Right forelimb (tissue), 1 donor: ENCODE results near the gene PRIM1.

Experiments
- DNase-seq: peaks from one replicate; pipeline ENCODE4 v3.0.0-alpha.2; 2018

The PRIM1 gene

DNA sequence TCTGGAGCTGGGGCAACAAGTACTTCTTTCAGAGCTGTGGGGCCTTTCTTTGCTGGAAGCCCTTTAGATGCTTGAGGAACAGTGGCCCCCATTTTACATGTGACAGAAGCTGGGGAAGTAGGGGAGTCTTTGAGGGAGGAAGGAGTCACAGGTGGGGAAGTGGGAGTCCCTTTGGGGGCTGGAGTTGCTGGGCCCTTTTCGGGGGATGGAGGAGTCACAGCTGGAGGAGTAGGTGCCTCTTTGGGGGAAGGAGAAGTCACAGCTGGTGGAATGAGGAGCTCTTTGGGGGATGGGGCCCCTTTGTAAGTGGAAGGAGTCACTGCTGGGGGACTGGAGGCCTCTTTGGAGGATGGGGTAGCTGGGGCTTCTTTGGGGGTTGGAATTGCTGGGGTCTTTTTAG is 35.7 kb downstream of the PRIM1 start:
- DNase-seq, result no peak

- no peak for DNase-seq
Measured at GRCh38 chr12:56715798-56716197, 36.3 kb downstream of the PRIM1 start.

DNA sequence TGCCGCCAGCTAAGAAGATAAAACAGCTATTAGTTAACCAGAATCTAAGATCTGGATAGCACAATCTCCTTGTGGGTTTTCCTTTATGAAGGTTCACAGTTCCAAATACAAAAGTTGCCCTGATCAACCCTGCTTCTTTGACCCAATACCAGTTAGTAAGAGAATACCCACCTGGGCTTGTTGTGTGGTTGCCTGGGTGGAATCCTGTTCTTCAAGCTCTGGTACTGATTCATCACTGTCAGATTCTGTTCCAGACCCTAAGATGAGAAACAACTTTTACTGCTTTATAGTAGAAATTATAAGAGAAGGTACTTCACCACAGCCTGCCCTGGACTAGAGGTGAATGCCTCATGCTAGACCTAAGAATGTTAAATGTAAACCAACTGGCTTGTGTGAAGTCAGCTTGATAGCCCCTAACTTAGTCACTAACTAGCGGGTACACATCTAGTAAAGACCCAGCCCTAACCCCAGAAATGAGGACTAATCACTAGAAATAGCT is 37.6 kb downstream of the PRIM1 start:
- DNase-seq, result no peak

DNA sequence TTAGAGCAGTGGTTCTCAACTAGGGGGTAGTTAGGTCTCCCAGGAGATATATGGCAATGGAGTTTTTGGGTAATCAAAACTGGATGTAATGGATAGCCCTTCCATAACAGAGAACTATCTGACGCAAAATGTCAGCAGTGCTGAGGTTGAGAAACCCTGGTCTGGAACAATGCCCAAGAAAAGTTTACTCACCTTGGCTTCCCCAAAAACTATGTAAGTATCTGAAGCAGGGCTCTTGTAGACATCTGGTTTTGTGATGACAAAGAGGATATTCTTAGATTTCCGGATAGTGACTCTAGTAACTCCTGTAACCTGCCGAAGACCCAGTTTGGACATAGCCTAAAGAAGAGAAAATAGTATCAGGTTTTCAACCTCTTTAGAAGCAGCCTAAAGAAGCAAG is 38.8 kb downstream of the PRIM1 start:
- DNase-seq, result no peak

DNA sequence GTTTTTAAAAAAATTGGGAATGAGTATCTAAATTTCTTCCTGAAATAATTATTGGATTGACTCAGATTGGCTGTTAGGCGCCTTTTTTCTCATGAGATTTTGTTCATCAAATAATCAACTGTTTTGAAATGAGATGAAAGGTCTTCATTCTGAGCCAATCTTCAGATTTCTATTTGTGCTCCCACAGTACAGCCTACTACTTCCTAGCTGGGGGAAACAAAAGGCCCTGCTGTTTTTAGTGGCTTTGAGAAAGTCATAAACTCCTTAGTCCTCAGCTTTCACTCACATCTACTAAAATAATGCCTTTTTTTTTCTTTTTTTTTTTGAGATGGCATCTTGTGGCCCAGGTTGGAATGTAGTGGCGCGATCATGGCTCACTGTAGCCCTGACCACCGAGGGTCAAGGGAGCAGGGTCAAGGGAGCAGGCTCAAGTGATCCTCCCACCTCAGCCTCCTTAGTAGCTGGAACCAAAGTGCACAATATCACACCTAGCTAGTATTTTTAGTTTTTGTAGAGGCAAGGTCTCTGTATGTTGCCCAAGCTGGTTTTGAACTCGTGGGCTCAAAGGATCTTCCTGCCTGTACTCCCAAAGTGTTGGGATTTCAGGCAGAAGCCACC is 42.3 kb downstream of the PRIM1 start:
- no peak for DNase-seq

- DNase-seq, result peak; percentile 6
Measured at GRCh38 chr12:56704522-56704921, 47.6 kb downstream of the PRIM1 start.

DNA sequence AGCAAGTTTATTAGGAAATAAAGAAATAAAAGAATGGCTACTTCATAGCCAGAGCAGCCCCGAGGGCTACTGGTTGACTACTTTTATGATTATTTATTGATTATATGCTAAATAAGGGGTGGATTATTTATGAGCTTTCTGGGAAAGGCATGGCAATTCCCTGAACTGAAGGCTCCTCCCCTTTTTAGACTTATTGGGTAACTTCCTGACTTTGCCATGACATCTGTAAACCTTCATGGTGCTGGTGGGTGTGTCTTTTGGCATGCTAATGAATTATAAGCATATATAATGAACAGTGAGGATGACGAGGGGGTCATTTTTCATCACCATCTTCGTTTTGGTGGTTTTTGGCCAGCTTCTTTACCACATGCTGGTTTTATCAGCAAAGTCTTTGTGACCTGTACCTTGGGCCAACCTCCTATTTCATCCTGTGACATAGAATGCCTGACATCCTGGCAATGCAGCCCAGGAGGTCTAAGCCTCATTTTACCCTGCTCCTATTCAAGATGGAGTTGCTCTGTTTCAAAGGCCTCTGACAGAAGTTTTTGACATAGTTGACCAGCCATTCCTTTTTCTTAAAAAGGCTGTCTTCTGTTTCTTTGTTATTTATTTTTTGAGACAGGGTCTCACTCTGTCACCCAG is 53.0 kb downstream of the PRIM1 start:
- no peak for DNase-seq

DNA sequence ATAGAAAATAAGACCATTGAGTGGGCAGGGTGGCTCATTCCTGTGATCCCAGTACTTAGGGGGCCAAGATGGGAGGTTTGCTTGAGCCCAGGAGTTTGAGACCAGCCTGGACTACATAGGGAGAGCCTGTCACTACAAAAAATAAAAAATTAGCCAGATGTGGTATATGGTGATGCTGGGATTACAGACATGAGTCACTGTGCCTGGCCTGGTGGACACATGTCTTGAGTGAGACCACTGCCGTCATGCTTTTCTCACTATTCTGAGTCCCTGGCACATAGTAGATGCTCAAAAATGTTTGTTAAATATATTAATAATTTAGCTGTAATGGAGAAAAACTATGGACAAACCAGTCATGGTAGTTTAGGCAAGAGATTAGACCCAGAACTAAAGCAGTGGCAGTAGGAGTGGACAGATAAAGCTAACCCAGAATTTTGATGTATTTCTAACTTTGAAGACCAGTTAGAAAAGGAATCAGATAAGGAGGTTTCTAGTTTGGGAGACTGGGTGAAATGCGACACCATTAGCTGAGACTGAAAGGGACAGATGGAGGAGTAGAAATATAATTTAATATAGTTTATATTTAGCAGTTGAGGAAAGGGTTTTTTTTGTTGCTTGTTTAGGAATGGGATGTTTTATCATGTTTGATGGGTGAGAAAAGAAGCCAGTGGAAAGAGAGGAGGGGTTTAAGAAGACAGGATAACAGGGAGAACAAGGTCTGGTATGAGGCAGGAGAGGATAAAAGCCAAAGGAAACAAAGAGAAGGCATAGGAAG is 56.6 kb downstream of the PRIM1 start:
- DNase-seq, result no peak

GRCh38 chr12:56694161-56694560 is 58.0 kb downstream of the PRIM1 start:
- DNase-seq, result no peak

DNA sequence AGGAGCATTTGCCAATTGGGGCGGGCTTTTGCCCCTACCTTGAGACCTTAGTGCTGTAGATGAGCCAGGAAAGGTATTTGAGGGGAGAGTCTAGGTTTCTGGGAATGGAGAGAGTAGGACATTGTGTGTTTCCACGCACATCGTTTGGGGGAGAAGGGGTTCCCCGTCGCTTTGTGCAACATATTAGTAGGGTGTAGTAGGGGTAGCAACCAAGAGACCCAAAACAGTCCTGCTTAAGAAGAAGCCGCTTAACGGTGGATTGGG is 63.3 kb downstream of the PRIM1 start:
- DNase-seq, result no peak

DNA sequence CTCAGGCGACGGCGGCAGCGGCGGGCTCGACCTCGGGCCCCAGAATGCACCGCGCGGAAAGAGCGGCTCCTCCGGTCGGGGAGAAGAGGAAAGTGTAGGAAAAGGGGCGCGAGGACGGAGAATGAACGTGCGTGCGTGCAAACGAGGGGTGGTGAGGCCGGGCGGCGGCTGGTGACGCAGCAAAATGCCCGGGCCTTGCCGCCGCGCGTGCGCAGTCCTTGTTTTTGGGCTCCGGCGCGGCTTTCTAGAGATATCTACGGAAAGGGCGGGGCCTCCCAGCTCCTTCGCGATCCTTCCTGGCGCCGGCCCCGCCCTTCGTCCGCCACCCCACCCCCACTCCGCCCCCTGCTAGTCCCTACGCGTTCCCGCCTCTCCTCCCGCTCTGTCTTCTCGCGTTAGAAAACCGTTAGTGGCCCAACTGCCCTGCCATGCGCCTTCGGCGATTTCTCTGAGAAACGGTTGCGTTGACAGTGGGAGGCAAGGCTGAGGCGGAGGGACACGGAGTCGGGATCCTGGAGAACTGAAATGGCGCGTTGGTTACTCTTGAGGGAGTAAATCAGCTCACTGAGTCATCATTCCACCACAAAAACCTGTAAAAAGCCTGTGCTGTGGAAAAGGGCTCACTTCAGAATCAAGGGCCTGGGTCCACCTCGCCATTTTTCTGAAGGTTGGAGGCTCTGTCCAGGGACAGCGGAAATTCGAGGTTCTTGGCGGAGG is 63.8 kb downstream of the PRIM1 start, which contains the start of gene PTGES3:
Gene PTGES3 (minus strand): TSS at position 156 of the 717 bp plus-strand sequence. CDS start 285 bp downstream, outside the sequence.
- peak; percentile 99 for DNase-seq

DNA sequence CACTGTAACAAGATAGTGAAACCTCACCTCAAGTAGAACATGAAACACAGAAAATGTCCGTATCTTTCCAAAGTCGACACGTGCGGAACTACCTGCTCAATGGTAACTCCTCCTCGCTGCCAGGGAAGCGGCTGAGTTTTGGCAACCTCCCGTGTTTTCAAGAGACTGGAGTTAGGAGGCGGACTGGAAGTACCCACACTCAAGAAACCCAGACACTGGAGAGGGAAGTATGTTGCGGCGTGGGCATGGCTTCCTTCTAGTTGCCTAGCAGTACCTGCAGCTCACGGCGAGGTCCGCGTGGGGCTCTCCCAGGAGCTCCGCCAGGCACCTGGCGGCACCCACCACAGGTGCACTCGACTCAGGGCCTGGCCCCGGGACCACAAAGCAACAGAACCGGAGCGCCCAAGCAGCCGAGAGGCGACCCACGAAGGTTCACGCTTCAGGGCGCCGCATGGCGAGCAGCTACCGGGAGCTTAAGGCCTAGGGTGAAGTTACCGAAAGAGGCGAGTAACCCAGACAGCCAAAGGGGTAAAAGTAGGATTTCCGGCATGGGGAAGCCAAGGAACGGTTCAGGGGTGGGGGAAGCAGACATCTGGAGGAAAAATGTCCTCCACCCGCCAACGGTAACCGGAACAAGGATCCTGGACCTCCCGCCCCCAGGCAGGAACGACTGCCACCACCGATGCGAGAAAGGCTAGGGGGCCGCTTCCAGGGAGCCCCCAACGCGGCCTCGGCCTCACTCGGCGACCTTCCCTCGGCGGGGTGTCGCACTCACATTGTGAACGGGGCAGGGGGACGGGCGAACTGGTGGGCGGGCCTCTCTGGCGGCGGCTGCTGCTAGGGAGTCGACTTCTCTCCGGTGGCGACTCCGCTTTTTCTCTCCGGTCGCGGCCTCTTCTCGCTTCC is 64.6 kb downstream of the PRIM1 start:
- peak; percentile 61 for DNase-seq

DNA sequence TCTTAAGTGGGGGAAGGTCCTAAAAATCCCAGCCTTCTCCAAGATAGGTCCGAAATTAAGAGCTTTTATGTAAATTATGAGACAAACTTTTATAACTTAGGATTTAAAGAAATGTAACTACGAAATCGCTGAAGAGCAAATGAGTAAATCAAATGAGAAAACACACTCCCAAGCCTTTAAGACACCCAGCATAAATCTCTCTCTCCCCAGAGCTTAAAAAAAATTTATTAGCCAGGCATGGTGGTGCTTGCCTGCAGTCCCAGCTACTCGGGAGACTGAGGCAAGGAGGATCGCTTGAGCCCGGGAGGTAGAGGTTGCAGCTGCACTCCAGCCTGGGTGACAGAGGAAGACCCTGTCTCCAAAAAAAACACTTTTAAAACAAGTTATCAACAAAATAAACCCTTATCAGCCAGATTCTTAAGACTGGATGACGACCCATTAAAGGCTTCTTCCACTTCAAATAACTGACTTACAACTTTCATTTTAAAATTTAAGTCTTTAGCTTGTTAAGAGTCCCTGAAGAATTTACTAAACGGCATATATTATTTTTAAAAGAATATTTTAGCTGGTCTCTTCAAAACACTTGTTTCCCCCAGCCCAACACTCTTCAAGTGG is 67.3 kb downstream of the PRIM1 start:
- DNase-seq, result no peak

DNA sequence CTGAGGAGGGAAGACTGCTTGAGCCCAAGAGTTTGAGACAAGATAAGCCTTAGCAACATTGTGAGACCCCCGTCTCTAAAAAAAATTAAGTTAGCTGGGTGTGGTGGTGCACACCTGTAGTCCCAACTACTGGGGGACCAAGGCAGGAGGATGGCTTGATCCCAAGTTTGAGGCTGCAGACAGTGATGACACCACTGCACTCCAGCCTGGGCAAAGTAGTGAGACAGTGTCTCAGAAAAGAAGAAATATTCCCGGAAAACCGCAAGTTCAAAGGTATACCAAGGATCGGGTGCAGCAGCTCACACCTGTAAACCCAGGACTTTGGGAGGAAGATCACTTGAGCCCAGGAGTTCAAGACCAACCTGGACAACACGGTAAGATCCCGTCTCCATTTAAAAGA is 69.8 kb downstream of the PRIM1 start:
- DNase-seq, result no peak
